ENCODE measurements around the gene TRPM6. TPM values are rescaled to one million over a fixed set of nuclear protein-coding genes. Genes with fewer than 3 reads are reported as not detected.
A peak's percentile ranks its signal among the peaks of the same experiment; 100 is the strongest.
"Not testable (repeated sequence)": the region's sequence is repeated elsewhere in the genome, so short reads cannot be mapped to it uniquely, and the experiment has no call there.

TRPM6 gene
- total RNA-seq, 1 experiment from 2014 or later: 0.03 TPM

GRCh38 chr9:74861773-74862474, 25.8 kb downstream of the TRPM6 start:
- Histone ChIP-seq H3K9me3 (no peaks in the 10 kb centered on the region), H3K36me3 (no peaks in the 10 kb centered on the region), H3K4me3 (no peak overlapping the region), H3K27me3 (no peaks in the 10 kb centered on the region)
- DNase-seq: peak; percentile 3

DNA sequence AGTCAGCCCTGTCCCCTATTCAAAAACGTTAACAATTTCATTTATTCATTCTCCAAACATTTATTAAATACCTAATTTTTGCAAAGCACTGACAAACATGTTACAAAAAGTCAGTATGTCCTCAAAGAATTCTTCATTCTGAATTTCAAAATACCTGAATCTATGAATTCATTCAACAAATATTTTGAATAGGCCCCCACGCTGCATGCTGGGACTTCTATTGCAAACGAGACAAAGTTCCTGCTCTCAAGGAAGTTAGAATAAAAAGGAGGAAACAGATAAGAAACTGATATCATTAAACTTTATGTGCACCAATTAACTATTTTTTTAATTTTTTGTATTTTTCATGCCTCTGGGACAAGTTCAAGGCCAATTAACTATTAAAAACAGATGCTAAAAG, 26.6 kb downstream of the TRPM6 start:
- DNase-seq: no peak
- Histone ChIP-seq H3K4me3 (no peak overlapping the region), H3K9me3 (no peaks in the 10 kb centered on the region), H3K27me3 (no peaks in the 10 kb centered on the region), H3K36me3 (no peaks in the 10 kb centered on the region)

GRCh38 chr9:74860247-74860646, 27.5 kb downstream of the TRPM6 start:
- H3K36me3 ChIP-seq, DNase-seq: not testable (repeated sequence)

DNA sequence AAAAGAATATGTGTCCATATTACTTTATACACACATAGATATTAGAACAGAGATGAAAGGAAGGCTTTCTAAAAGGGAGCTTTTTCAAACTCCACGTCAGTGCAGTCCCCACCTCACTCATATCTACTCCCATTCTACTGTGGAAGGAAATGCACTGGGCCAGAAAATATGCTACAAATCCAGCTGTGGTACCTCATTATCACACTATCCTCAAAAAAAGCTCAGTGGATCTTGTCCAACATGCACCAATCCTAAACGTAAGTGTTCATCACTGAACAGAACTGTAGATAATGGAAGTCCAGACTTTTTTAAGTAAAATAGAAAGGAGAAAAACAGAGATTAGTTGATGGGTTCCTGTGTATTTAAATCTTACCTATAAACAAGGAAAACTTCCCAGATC, 27.9 kb downstream of the TRPM6 start:
- H3K4me3 ChIP-seq: no peak overlapping the region
- H3K9me3 ChIP-seq: no peaks in the 10 kb centered on the region
- DNase-seq: no peak
- H3K27me3 ChIP-seq: no peaks in the 10 kb centered on the region
- H3K36me3 ChIP-seq: no peaks in the 10 kb centered on the region

More at GRCh38 chr9:74860247-74860646, 27.5 kb downstream of the TRPM6 start:
- H3K9me3 ChIP-seq, H3K4me3 ChIP-seq, H3K27me3 ChIP-seq: not testable (repeated sequence)

- no peaks in the 10 kb centered on the region for H3K36me3 ChIP-seq
- H3K27me3 ChIP-seq: no peaks in the 10 kb centered on the region
- DNase-seq: no peak
- H3K9me3 ChIP-seq: no peaks in the 10 kb centered on the region
- H3K4me3 ChIP-seq: no peak overlapping the region
Measured at GRCh38 chr9:74858751-74859414, 28.8 kb downstream of the TRPM6 start.

- no peaks in the 10 kb centered on the region for H3K9me3 ChIP-seq
- no peak for DNase-seq
- H3K27me3 ChIP-seq: no peaks in the 10 kb centered on the region
- no peak overlapping the region for H3K4me3 ChIP-seq
- no peaks in the 10 kb centered on the region for H3K36me3 ChIP-seq
Measured at GRCh38 chr9:74856989-74857388, 30.7 kb downstream of the TRPM6 start.

GRCh38 chr9:74855072-74855471, 32.6 kb downstream of the TRPM6 start:
- no peak for DNase-seq
- H3K9me3 ChIP-seq: no peaks in the 10 kb centered on the region
- H3K27me3 ChIP-seq: no peaks in the 10 kb centered on the region
- no peaks in the 10 kb centered on the region for H3K36me3 ChIP-seq
- H3K4me3 ChIP-seq: no peak overlapping the region

DNA sequence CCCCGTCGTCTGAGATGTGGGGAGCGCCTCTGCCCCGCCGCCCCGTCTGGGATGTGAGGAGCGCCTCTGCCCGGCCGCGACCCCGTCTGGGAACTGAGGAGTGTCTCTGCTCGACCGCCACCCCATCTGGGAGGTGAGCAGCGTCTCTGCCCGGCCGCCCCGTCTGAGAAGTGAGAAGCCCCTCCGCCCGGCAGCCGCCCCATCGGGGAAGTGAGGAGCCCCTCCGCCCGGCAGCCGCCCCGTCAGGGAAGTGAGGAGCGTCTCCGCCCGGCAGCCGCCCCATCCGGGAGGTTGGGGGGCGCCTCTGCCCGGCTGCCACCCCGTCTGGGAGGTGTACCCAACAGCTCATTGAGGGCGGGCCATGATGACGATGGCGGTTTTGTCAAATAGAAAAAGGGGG, 34.7 kb downstream of the TRPM6 start:
- not testable (repeated sequence) for DNase-seq, H3K4me3 ChIP-seq, H3K27me3 ChIP-seq, H3K9me3 ChIP-seq, H3K36me3 ChIP-seq

- H3K4me3 ChIP-seq: no peak overlapping the region
Measured at GRCh38 chr9:74848153-74848525, 39.6 kb downstream of the TRPM6 start.

DNA sequence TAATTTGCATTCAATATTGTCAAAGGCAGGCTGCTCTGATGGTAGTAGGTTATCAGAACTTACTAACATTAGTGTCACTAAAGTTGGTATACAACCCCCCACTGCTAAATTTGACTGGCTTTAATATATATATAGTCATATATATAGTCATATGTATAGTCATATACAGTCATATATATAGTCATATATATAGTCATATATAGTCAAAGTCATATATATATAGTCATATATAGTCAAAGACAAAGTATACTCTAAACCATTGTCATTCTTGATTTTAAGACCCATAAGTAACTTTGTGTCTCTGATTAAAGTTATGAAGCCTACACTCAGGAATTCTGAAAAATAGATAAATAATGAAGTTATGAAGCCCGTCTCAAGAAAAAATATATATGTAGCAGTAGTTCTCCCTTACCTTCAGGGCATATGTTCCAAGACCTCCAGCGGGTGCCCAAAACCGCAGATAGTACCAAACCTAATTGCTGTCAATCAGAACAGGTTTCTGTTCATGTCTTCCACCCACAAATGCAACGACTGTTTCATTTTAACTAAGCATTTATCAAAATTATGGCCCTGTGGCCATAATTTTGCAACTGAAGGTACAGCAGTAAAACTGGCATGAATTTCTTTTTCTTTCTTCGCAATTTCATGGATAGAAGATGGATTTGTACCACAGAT, 40.1 kb downstream of the TRPM6 start:
- no peak overlapping the region for H3K4me3 ChIP-seq
- no peaks in the 10 kb centered on the region for H3K36me3 ChIP-seq
- H3K9me3 ChIP-seq: no peaks in the 10 kb centered on the region
- no peaks in the 10 kb centered on the region for H3K27me3 ChIP-seq
- no peak for DNase-seq

More at GRCh38 chr9:74848153-74848525, 39.6 kb downstream of the TRPM6 start:
- no peaks in the 10 kb centered on the region for H3K27me3 ChIP-seq
- H3K9me3 ChIP-seq: no peaks in the 10 kb centered on the region
- H3K36me3 ChIP-seq: no peaks in the 10 kb centered on the region
- no peak for DNase-seq

- Histone ChIP-seq H3K4me3 (no peak overlapping the region), H3K9me3 (no peaks in the 10 kb centered on the region), H3K27me3 (no peaks in the 10 kb centered on the region), H3K36me3 (no peaks in the 10 kb centered on the region)
- no peak for DNase-seq
Measured at GRCh38 chr9:74846766-74847165, 41.0 kb downstream of the TRPM6 start.

DNA sequence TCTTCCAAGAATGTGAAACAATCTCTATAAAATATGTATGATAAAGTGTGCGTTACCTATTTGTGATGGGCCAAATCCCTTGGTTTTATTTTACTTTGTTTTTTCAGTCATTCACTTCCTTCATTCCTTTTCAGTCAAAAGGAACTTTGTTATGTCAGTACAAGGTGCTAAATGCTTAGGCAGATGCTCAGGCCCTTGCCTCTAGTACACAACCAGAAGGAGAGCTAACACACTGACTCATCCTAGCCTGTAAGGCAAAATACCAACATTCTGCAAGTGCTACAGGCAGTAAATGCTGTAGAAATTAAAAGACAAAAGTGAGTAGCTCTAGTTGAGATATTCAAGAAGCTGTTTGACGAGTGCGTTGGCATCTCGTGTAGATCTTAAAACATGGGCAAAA, 49.4 kb downstream of the TRPM6 start:
- Histone ChIP-seq H3K36me3 (no peaks in the 10 kb centered on the region), H3K4me3 (no peak overlapping the region), H3K9me3 (no peaks in the 10 kb centered on the region), H3K27me3 (no peaks in the 10 kb centered on the region)
- no peak for DNase-seq

- Histone ChIP-seq H3K9me3 (no peaks in the 10 kb centered on the region), H3K4me3 (no peak overlapping the region), H3K36me3 (no peaks in the 10 kb centered on the region), H3K27me3 (no peaks in the 10 kb centered on the region)
- no peak for DNase-seq
Measured at GRCh38 chr9:74824654-74825053, 63.1 kb downstream of the TRPM6 start.

- H3K36me3 ChIP-seq: no peaks in the 10 kb centered on the region
- no peaks in the 10 kb centered on the region for H3K9me3 ChIP-seq
- no peaks in the 10 kb centered on the region for H3K27me3 ChIP-seq
- no peak overlapping the region for H3K4me3 ChIP-seq
- no peak for DNase-seq
Measured at GRCh38 chr9:74821636-74822035, 66.1 kb downstream of the TRPM6 start.

DNA sequence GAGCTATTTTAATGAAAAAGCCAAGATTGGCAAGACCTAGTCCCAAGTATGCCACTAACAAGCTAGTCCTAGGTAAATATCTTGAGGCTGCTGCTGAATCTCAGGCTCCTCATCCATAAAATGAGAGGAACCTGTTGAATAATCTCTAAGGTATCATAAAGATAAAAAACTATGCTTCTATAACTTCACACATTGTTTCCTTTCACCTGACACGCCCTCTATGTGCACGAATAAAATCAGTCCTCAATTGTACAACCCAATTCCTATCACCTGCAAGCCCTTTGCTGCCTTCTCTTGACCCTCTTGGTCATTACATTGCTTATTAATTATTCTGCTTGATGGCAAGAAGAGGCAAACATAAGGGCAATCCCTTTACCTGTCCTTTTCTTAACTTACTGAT, 69.9 kb downstream of the TRPM6 start:
- no peaks in the 10 kb centered on the region for H3K36me3 ChIP-seq
- no peaks in the 10 kb centered on the region for H3K9me3 ChIP-seq
- no peak overlapping the region for H3K4me3 ChIP-seq
- DNase-seq: no peak
- no peaks in the 10 kb centered on the region for H3K27me3 ChIP-seq

GRCh38 chr9:74817281-74817810, 70.4 kb downstream of the TRPM6 start:
- H3K36me3 ChIP-seq: no peaks in the 10 kb centered on the region
- H3K9me3 ChIP-seq: no peaks in the 10 kb centered on the region
- H3K4me3 ChIP-seq: no peak overlapping the region
- DNase-seq: no peak
- no peaks in the 10 kb centered on the region for H3K27me3 ChIP-seq

GRCh38 chr9:74810200-74810599, 77.5 kb downstream of the TRPM6 start:
- DNase-seq: no peak
- H3K27me3 ChIP-seq: no peaks in the 10 kb centered on the region
- H3K9me3 ChIP-seq: no peaks in the 10 kb centered on the region
- H3K4me3 ChIP-seq: no peak overlapping the region
- H3K36me3 ChIP-seq: no peaks in the 10 kb centered on the region

DNA sequence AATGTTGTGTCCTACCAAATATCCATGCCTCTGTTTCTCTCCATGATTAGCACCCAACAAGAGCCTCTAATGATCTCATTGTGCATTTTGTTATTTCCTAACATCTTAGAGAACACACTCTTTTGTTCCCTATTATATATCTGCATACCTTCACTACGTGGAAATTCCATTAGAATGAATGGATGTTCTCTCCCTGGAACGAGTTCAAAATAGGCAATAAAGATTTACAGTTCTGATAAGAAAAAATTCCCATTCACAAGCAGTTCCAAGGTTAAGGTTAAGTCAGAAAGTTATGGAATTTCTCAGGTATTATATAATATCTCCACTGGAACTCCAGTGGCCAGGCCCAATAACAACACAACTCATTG, 83.7 kb downstream of the TRPM6 start:
- no peaks in the 10 kb centered on the region for H3K27me3 ChIP-seq
- no peaks in the 10 kb centered on the region for H3K9me3 ChIP-seq
- DNase-seq: no peak
- no peak overlapping the region for H3K4me3 ChIP-seq
- H3K36me3 ChIP-seq: no peaks in the 10 kb centered on the region

Measured in MG63 (cell line).